ENCODE measurements around the gene ZNF419.
"Not testable (repeated sequence)": the region's sequence is repeated elsewhere in the genome, so short reads cannot be mapped to it uniquely, and the experiment has no call there.

ZNF419 gene

DNA sequence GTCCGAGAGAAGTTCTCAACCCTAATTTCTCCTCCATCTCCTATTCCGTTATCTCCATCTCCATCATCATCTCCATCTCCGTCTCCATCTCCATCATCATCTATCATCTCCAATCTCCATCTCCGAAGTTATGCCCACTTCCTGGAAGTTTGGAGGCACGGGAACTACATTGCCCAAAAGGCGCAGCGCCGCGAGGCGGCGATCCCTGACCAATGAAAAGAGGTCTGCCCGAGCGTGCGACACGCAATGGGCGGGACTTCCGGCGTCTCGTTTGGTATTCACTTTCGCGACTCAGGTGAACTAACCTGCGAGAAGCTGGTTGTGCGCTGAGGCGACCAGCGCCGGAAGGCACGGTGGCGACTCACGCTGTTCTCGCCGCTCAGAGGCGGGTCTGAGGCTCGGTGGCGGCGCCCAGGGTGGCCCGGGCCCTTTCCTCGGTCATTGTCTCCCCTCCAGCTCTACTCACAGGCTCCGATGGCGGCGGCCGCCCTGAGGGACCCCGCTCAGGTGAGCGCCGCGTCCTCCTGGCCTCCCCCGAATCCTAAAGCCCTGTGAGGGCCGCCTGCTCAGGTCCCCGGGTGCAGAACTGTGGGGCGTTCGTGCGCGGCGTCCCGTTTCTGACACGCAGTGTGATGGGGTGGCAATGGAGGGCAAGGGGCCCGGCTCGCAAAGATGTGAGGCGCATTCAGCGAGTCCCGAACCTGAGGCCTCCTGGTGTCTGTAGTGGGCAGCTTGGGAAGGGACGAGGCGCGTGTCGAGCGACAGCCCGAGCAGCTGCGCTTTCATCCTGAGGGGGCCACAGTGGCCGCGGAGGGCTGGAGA is at the start of gene ZNF419:
ZNF419 (plus strand) TSS at position 274 of the 822 bp plus-strand sequence; CDS start at position 475, 201 bp downstream.
- DNase-seq = peak; percentile 89

DNA sequence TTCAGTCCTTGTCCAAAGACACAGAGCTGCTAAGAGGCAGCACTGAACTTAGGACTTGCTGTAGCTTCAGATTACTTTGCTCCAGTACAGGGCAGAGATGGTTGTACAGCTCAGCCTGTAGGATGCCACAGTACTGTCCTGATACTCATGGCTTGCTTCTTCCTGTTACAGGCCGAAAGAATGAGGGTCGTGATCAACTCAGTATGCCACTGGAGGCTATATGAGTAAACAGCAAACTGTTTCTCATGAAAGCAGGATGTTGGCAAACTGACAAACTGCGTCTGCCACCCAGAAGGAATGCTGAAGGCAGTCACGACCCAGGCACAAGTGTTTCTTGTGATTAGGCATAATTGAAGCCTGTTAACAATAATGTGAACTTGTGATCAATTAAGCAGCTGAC is 49.6 kb upstream of the ZNF419 start:
- no peak for DNase-seq

GRCh38 chr19:57438925-57439324 is 48.6 kb upstream of the ZNF419 start:
- DNase-seq = no peak

GRCh38 chr19:57441979-57442752 is 45.4 kb upstream of the ZNF419 start:
- no peak for DNase-seq

DNA sequence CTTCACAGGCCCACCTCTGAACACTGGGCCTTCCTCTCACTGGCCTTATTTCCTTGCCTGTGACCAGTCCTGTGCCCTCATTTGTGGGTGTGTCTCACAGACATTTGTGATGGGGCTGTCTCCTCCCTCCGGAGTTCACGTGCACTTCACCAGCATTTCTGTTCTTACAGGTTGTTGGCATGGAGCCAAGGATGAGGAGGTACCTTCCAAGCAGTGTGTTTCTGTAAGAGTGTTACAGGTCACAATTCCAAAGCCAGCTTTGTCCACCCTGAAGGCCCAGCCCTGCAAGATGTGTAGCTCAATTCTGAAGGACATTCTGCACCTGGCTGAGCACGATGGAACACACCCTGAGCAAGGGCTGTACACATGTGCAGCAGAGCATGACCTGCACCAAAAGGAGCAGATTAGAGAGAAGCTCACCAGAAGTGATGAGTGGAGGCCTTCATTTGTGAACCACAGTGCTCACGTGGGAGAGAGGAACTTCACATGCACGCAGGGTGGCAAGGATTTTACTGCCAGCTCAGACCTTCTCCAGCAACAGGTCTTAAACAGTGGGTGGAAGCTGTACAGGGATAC is 44.3 kb upstream of the ZNF419 start:
- no peak for DNase-seq

GRCh38 chr19:57452307-57452706 is 35.2 kb upstream of the ZNF419 start:
- DNase-seq = no peak

DNA sequence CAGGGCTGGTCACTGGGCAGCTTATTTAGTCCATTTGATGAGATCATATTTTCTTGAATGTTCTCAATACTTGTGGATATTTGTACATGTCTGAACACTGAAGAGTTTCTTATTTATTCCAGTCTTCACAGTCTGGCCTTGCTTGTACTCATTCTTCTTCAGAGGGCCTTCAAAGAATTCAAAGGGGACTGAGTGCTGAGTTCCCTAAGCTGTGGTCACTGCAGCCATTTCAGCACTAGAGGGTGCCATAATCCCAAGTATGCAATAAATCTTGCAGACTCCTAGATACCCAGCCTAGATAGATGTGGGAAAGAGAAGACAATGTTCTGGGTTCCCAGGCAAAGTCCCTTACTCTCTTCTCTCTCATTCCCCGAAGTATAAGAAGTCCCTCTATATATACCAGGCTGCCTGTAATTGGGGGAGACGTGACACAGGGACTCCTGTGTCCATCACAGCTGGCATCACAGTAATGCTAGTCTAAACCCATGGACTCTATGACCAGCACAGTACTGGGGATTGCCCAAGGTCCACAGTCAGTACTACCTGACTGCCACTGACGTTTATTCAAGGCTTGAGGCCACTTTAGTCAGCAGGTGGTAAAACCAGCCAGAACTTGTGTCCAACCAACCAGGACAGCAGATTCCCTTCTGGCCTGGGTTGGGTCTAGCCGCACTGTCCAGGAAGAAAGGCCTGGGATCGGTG is 21.7 kb upstream of the ZNF419 start:
- peak; percentile 29 for DNase-seq

DNA sequence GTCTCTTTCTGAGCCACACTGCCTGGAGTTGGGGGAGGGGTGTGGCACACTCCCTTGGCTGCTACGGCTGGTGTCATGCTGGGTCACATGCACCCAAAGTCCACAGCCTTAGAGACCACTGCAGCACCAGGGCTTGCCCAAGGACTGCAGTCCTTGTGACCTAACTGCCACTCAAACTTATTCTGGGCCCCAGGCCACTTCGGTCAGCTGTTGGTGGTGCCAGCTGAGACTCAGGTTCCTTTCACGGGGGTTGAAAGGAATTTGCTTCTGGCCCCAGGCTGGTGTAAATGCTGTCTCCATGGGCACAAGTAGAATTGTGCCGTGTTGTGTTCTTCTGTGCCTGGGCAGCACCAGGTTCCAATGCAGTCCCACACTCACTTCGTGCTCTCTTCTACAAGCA is 21.1 kb upstream of the ZNF419 start:
- no peak for DNase-seq

- DNase-seq = no peak
Measured at GRCh38 chr19:57473646-57474045, 13.9 kb upstream of the ZNF419 start.

- peak; percentile 92 for DNase-seq
Measured at GRCh38 chr19:57477191-57478008, 10.2 kb upstream of the ZNF419 start, which contains the start of gene ZNF772. Gene ZNF772 (minus strand): TSS chr19:57477566. CDS start chr19:57477309, 257 bp downstream.

- not testable (repeated sequence) for DNase-seq
Measured at GRCh38 chr19:57488299-57488644, 722 bp downstream of the ZNF419 start.

GRCh38 chr19:57499332-57499679 is 11.8 kb downstream of the ZNF419 start:
- DNase-seq = not testable (repeated sequence)

DNA sequence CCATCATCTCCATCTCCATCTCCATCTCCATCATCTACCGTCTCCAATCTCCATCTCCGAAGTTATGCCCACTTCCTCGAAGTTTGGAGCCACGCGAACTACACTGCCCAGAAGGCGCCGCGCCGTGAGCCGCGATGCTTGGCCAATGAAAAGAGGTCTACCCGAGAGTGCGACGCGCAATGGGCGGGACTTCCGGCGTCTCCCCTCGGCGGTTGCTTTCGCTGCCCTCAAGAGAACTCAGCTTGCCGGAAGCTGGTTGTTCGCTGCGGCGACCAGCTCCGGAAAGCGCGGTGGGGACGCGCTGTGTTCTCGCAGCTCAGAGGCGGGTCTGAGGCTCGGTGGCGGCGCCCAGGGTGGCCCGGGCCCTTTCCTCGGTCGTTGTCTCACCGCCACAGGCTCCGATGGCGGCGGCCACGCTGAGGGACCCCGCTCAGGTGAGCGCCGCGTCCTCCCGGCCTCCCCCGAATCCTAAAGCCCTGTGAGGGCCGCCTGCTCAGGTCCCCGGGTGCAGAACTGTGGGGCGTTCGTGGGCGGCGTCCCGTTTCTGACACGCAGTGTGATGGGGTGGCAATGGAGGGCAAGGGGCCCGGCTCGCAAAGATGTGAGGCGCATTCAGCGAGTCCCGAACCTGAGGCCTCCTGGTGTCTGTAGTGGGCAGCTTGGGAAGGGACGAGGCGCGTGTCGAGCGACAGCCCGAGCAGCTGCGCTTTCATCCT is 12.3 kb downstream of the ZNF419 start, which contains the start of gene ZNF773:
ZNF773 (plus strand) TSS at position 259 of the 716 bp plus-strand sequence; CDS start at position 402, 143 bp downstream.
- DNase-seq = peak; percentile 97

DNA sequence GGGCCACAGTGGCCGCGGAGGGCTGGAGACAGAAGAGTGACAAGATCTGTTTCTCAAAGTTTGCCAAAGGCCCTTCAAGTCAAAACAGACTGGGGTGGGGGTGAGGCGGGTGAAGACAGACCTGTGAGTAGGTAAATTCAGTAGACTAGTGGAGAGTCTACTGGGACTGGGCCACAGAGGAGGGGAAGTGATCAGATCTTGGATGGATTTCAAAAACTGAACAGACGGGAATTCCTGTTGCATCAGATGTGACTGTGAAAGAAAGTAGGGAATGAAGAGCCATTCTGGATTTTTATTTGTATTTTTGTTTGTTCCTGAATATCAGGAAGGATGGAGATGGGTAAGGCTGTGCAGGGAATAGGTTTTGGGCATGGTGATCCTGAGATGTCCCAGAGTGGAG is 12.8 kb downstream of the ZNF419 start:
- peak; percentile 4 for DNase-seq

DNA sequence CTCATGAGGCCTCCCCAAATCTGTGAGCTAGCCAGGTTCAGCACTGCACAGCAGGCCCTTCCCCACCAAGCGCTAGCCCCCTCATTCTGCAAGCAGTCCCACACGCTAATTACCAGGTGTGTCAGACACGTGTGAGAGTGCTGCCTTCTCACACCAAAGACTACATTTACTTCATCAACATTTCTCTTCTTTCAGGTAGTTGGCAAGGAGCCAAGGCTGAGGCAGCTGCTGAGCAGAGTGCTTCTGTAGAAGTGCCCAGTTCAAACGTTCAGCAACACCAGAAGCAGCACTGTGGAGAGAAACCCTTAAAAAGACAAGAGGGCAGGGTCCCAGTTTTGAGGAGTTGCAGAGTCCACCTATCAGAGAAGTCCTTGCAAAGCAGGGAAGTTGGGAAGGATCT is 18.6 kb downstream of the ZNF419 start:
- DNase-seq = no peak

GRCh38 chr19:57511484-57511883 is 23.9 kb downstream of the ZNF419 start:
- DNase-seq = no peak

GRCh38 chr19:57512845-57513244 is 25.3 kb downstream of the ZNF419 start:
- DNase-seq = no peak

DNA sequence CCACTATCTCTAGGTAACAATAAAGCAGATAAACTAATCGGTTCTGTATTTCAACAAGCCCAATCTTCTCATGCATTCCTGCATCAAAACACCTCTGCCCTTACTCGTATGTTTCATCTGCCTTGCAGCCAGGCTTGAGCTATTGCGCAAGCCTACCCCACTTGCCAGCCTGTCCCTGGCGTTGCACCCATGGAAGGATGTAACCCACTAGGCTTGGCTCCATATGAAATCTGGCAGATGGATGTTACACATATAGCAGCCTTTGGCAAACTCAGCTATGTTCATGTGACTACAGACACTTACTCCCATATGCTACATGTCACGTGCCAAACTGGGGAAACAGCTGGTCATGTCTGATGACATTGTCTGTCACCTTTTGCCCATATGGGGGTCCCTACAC is 27.7 kb downstream of the ZNF419 start:
- no peak for DNase-seq

DNA sequence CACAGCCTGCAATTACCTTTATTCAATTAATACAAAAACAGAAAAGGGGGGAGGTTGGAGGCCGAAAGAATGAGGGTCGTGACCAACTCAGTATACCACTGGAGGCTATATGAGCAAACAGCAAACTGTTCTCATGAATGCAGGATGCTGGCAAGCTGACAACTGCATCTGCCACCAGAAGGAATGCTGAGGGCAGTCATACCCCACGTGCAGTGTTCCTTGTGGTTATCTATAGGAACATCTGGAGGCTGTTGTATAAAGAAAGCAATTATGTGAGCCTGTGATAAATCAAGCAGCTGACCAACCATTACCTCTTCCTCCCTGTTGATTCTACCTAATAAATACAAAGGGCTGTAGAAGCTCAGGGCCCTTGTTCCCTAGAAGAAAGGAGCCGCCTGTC is 30.5 kb downstream of the ZNF419 start:
- DNase-seq = not testable (repeated sequence)

- DNase-seq = peak; percentile 84
Measured at GRCh38 chr19:57527136-57527881, 39.8 kb downstream of the ZNF419 start, which contains the start of gene ZNF549. Gene ZNF549 (plus strand): TSS chr19:57527356. CDS start chr19:57527574, 218 bp downstream.

Data from suppressor macrophage treated with lipopolysaccharide for 4 hours (primary cell).